Glutamatergic neuron (in vitro differentiated cells): Measurements from ENCODE around the gene TIMM8A. TPM values are rescaled to one million over a fixed set of nuclear protein-coding genes. Genes with fewer than 3 reads are reported as not detected.
"Not testable (repeated sequence)": the region's sequence is repeated elsewhere in the genome, so short reads cannot be mapped to it uniquely, and the experiment has no call there.

Experiments used
- DNase-seq: peaks from one replicate; pipeline ENCODE4 v3.0.0; 2022
- H3K27ac Mint-ChIP-seq: one replicate; pipeline ENCODE4 v1.8.0; 2020; ENCODE audit warnings: mild to moderate bottlenecking, mixed read lengths, inconsistent platforms; ENCODE audit not compliant: unreplicated experiment
- H3K27me3 Mint-ChIP-seq: one replicate; pipeline ENCODE4 v1.8.0; 2020; ENCODE audit warnings: mild to moderate bottlenecking, moderate library complexity, mixed read lengths, inconsistent platforms; ENCODE audit not compliant: unreplicated experiment
- H3K36me3 Mint-ChIP-seq: one replicate; pipeline ENCODE4 v1.8.0; 2020; ENCODE audit warnings: mild to moderate bottlenecking, mixed read lengths, inconsistent platforms; ENCODE audit not compliant: unreplicated experiment
- H3K4me1 Mint-ChIP-seq: one replicate; pipeline ENCODE4 v1.8.0; 2020; ENCODE audit warnings: mild to moderate bottlenecking, low read depth, mixed read lengths, inconsistent platforms; ENCODE audit not compliant: unreplicated experiment
- H3K4me3 Mint-ChIP-seq: one replicate; pipeline ENCODE4 v1.8.0; 2020; ENCODE audit warnings: mild to moderate bottlenecking, mixed read lengths, inconsistent platforms; ENCODE audit not compliant: unreplicated experiment
- H3K9me3 Mint-ChIP-seq: one replicate; pipeline ENCODE4 v1.8.0; 2020; ENCODE audit warnings: mild to moderate bottlenecking, moderate library complexity, mixed read lengths, inconsistent platforms; ENCODE audit not compliant: unreplicated experiment
- total RNA-seq: library from RNA; stranded (reverse); fragmentation: NEBNext Ultra II Directional; extraction: Animal tissue kit (Norgen Biotek cat#: 25700); gene quantifications from one replicate; pipeline ENCODE4 v1.2.1, GENCODE V29; 2021; ENCODE audit not compliant: unreplicated experiment
- TF ChIP-seq, protein P1 (sequence below): fragments of 200-600 bp; sonication (generic); IDR thresholded peaks from one replicate; pipeline ENCODE4 v1.5.0; 2021; ENCODE audit not compliant: partially characterized antibody, unreplicated experiment

Gene TIMM8A
- total RNA-seq, 1 donor from 2014 or later, result 13.0 TPM

DNA sequence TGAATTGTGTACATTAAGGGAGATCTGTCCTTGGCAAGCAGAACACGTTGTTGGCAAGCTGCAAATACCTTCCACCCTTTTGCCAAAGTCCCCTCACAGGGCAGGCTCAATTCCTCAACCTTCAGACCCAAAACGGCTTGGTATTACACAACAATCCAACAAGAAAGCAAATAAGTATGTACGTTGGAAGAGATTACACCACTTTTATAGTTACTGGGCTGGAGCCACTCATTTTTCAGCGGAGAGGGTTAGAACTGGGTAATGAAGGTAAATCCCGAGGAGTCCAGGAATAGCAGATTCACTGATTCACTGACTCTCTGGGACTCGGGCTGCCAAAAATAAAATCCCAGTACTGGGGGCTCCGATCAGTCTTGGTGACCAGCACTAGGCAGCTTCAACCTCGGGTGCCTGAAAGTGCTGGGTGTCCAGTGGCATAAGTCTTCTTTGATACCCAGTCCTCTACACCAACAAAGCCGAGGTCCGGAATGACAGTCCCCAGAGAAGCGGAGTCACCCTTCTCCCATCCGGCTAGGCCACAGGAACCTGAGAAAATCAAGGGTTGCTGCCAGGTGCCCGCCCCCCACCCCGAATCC is 587 bp downstream of the TIMM8A start:
- TF ChIP-seq, protein P1, sequence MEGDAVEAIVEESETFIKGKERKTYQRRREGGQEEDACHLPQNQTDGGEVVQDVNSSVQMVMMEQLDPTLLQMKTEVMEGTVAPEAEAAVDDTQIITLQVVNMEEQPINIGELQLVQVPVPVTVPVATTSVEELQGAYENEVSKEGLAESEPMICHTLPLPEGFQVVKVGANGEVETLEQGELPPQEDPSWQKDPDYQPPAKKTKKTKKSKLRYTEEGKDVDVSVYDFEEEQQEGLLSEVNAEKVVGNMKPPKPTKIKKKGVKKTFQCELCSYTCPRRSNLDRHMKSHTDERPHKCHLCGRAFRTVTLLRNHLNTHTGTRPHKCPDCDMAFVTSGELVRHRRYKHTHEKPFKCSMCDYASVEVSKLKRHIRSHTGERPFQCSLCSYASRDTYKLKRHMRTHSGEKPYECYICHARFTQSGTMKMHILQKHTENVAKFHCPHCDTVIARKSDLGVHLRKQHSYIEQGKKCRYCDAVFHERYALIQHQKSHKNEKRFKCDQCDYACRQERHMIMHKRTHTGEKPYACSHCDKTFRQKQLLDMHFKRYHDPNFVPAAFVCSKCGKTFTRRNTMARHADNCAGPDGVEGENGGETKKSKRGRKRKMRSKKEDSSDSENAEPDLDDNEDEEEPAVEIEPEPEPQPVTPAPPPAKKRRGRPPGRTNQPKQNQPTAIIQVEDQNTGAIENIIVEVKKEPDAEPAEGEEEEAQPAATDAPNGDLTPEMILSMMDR, result no peak
- Mint-ChIP-seq H3K9me3 (no peaks in the 10 kb centered on the region), H3K36me3 (no peaks in the 10 kb centered on the region), H3K27ac (peak overlapping the region; percentile 17), H3K4me3 (peak overlapping the region; percentile 83), H3K27me3 (no peaks in the 10 kb centered on the region), H3K4me1 (no peaks in the 10 kb centered on the region)
- DNase-seq, result no peak

DNA sequence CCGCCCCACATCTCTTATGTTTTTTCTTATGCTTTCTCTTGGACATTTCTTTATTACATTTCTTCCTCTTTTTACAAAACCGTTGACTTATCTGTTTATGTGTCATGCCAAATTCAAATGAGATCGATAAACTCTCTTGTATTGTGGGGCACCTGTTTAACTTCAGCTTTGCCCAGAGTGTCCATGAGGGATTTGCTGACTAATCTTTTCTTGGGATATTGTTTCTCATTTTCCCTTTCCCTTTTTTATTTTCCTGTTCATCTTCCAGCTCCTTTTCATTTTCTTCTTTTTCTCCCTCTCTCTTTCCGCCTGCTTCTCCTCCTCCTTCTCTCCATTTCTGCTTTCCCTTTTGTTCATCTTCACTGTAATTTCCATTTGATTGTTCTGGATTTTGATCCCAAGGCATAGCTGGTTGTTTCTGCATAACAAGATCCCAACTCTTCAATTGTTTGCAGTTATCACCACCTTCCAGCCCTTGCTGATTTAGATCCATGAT is 10.7 kb downstream of the TIMM8A start:
- H3K9me3 Mint-ChIP-seq, result no peaks in the 10 kb centered on the region
- DNase-seq, result no peak
- no peak overlapping the region for H3K4me3 Mint-ChIP-seq
- H3K4me1 Mint-ChIP-seq, result peaks cover 2% of the 10 kb centered on the region
- TF ChIP-seq, protein P1, result no peak
- H3K27me3 Mint-ChIP-seq, result no peaks in the 10 kb centered on the region
- no peaks in the 10 kb centered on the region for H3K36me3 Mint-ChIP-seq
- no peak overlapping the region for H3K27ac Mint-ChIP-seq

DNA sequence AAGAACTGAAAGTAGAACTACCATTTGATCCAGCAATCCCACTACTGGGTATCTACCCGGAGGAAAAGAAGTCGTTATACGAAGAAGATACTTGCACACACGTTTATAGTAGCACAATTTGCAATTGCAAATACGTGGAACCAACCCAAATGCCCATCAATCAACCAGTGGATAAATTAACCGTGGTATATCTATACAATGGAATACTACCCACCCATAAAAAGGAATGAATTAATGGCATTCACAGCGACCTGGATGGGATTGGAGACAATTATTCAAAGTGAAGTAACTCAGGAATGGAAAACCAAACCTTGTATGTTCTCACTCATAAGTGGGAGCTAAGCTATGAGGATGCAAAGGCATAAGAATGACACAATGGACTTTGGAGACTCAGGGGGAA is 14.2 kb downstream of the TIMM8A start:
- not testable (repeated sequence) for H3K4me1 Mint-ChIP-seq, H3K27me3 Mint-ChIP-seq, DNase-seq, H3K27ac Mint-ChIP-seq, H3K9me3 Mint-ChIP-seq, H3K4me3 Mint-ChIP-seq, H3K36me3 Mint-ChIP-seq

DNA sequence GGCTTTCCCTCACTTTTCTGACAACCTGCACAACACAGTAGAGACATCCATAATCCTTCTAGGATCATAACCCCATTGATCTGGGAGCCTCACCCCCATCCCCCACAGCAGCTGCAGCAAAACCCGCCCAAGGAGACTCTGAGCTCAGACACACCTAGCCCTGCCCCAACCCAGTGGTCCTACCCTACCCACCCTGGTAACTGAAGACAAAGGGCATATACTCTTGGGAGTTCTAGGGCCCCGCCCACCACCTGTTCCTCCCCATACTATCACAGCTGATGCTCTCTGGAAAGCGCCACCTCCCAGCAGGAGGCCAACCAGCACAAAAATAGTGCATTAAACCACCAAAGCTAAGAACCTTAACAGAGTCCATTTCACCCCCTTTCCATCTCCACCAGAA is 21.9 kb downstream of the TIMM8A start:
- peak overlapping the region; percentile 77 for H3K27ac Mint-ChIP-seq
- not testable (repeated sequence) for H3K27me3 Mint-ChIP-seq, H3K4me3 Mint-ChIP-seq, H3K4me1 Mint-ChIP-seq, H3K36me3 Mint-ChIP-seq, H3K9me3 Mint-ChIP-seq
- DNase-seq, result peak; percentile 21

DNA sequence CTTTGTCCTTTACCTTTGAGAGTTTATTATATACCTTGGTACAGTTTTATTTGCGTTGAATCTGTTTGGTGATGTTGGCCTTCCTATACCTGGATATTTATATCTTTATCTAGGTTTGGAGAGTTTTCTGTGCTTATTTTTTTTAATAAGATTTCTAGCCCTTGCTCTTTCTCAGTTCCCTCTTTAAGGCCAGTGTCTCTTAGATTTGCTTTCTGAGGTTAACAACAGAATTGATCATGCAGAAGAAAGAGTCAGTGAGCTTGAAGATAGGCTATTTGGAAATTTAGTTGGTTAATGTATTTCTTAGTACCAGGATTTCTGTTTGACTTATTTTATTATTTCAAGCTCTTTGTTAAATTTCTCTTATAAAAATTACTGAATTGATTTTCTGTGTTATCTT is 44.8 kb downstream of the TIMM8A start:
- Mint-ChIP-seq H3K4me1 (no peaks in the 10 kb centered on the region), H3K9me3 (no peaks in the 10 kb centered on the region), H3K27ac (no peak overlapping the region), H3K36me3 (no peaks in the 10 kb centered on the region), H3K4me3 (no peak overlapping the region), H3K27me3 (no peaks in the 10 kb centered on the region)
- DNase-seq, result no peak
- TF ChIP-seq, protein P1, result no peak

Other genes starting within 250 kb of the TIMM8A start
- 0.51 TPM for gene DRP2, start 129.0 kb downstream of the TIMM8A start, total RNA-seq
- gene TAF7L, start 57.4 kb downstream of the TIMM8A start, total RNA-seq, result 0.25 TPM
- 1.1 TPM for gene BTK, start 37.4 kb upstream of the TIMM8A start, total RNA-seq
- 147 TPM for gene RPL36A, start 42.3 kb upstream of the TIMM8A start, total RNA-seq
- 29.4 TPM for gene GLA, start 59.2 kb upstream of the TIMM8A start, total RNA-seq
- gene HNRNPH2, start 59.5 kb upstream of the TIMM8A start, total RNA-seq, result 67.7 TPM
- 22.1 TPM for gene ARMCX4, start 136.7 kb upstream of the TIMM8A start, total RNA-seq
- 50.5 TPM for gene ARMCX1, start 201.8 kb upstream of the TIMM8A start, total RNA-seq